GM12878 (cell line): ENCODE results near the gene RNU6-1. TPM values are rescaled to one million over a fixed set of nuclear protein-coding genes. Genes with fewer than 3 reads are reported as not detected.
A peak's percentile ranks its signal among the peaks of the same experiment; 100 is the strongest.

Experiments used
- BRCA1 ChIP-seq: IDR thresholded peaks from 2 replicates; pipeline ENCODE4 v1.6.1; 2011; ENCODE audit warnings: low read depth, low read length, improper control_type of control experiment
- CEBPZ ChIP-seq: fragments of 150-350 bp; IDR thresholded peaks from 2 replicates; pipeline ENCODE4 v1.6.1; 2016; ENCODE audit warnings: low read depth, low read length
- FOS ChIP-seq: IDR thresholded peaks from 3 replicates; pipeline ENCODE4 v1.6.1; 2011; ENCODE audit warnings: borderline replicate concordance; ENCODE audit not compliant: insufficient read length; ENCODE audit errors: extremely low read depth
- FOXM1 ChIP-seq: IDR thresholded peaks from 2 replicates; pipeline ENCODE4 v1.6.1; 2012; ENCODE audit warnings: low read depth, mild to moderate bottlenecking, inconsistent platforms, low read length, moderate library complexity
- IRF4 ChIP-seq: IDR thresholded peaks from 2 replicates; pipeline ENCODE4 v1.6.1; 2011; ENCODE audit warnings: low read depth, low read length
- MTA2 ChIP-seq: fragments of 450-650 bp; IDR thresholded peaks from 2 replicates; pipeline ENCODE4 v1.6.1; 2016; ENCODE audit warnings: low read depth, mild to moderate bottlenecking, moderate library complexity
- NR2F1 ChIP-seq: fragments of 450-650 bp; conservative IDR thresholded peaks from 2 replicates; pipeline ENCODE4 v1.6.1; 2017; ENCODE audit warnings: mild to moderate bottlenecking
- POLR2AphosphoS5 ChIP-seq: IDR thresholded peaks from 2 replicates; pipeline ENCODE4 v1.6.1; 2011; ENCODE audit warnings: mild to moderate bottlenecking, low read length, inconsistent platforms
- REST ChIP-seq: IDR thresholded peaks from 2 replicates; pipeline ENCODE4 v1.6.1; 2012; ENCODE audit warnings: mild to moderate bottlenecking, low read depth, low read length
- SP1 ChIP-seq: IDR thresholded peaks from one replicate; pipeline ENCODE4 v1.6.1; 2011; ENCODE audit warnings: low read depth, low read length
- TCF3 ChIP-seq: IDR thresholded peaks from 2 replicates; pipeline ENCODE4 v1.6.1; 2012; ENCODE audit warnings: low read depth, mild to moderate bottlenecking, low read length, borderline replicate concordance; ENCODE audit not compliant: insufficient read depth
- ZBED1 ChIP-seq: IDR thresholded peaks from 2 replicates; pipeline ENCODE4 v1.6.1; 2016; ENCODE audit warnings: borderline replicate concordance
- ZNF274 ChIP-seq: IDR thresholded peaks from one replicate; pipeline ENCODE4 v1.8.0; 2011; ENCODE audit not compliant: insufficient read length, insufficient read depth
- polyA plus RNA-seq, 11 experiments: library from polyadenylated mRNA; depleted of rRNA in 4 of 11; unstranded in 6 of 11; stranded (reverse) in 5 of 11; fragments of >200 nt; fragmentation: Nextera tagmentation in 4 of 11; fragmentation: Illumina TruSeq in 1 of 11; extraction: Ambion mirVana in 4 of 11; extraction: Trizol in 1 of 11; gene quantifications; 1 replicate in 1 of 11; 2 replicates in 10 of 11; pipeline versions ENCODE4 v1.2.1 to v1.2.3, GENCODE V29; 2011 to 2016; ENCODE audit warnings: inconsistent platforms in 2 of 11, missing spikeins in 2 of 11, low read depth in 1 of 11
- total RNA-seq, 4 experiments: library from RNA; depleted of rRNA in 3 of 4; stranded (reverse); fragments of >200 nt in 3 of 4; fragmentation: Illumina TruSeq in 1 of 4; extraction: Trizol in 1 of 4; gene quantifications; 2 replicates each; pipeline versions ENCODE4 v1.2.1 to v1.2.3, GENCODE V29; 2013 to 2021
- TF ChIP-seq, protein P1 (sequence below): fragments of 450-650 bp; IDR thresholded peaks from 2 replicates; pipeline ENCODE4 v1.6.1; 2017; ENCODE audit warnings: mild to moderate bottlenecking, moderate library complexity
- TF ChIP-seq, protein P2 (sequence below): fragments of 450-650 bp; formaldehyde crosslinking; IDR thresholded peaks from 2 replicates; pipeline ENCODE4 v1.4.0; 2022; ENCODE audit warnings: mild to moderate bottlenecking, moderate library complexity

Gene RNU6-1
- total and polyA plus RNA-seq, 10 of the 15 experiments (the other 5 are each of a cell fraction or from before 2014, with no cell fraction given): not detected

DNA sequence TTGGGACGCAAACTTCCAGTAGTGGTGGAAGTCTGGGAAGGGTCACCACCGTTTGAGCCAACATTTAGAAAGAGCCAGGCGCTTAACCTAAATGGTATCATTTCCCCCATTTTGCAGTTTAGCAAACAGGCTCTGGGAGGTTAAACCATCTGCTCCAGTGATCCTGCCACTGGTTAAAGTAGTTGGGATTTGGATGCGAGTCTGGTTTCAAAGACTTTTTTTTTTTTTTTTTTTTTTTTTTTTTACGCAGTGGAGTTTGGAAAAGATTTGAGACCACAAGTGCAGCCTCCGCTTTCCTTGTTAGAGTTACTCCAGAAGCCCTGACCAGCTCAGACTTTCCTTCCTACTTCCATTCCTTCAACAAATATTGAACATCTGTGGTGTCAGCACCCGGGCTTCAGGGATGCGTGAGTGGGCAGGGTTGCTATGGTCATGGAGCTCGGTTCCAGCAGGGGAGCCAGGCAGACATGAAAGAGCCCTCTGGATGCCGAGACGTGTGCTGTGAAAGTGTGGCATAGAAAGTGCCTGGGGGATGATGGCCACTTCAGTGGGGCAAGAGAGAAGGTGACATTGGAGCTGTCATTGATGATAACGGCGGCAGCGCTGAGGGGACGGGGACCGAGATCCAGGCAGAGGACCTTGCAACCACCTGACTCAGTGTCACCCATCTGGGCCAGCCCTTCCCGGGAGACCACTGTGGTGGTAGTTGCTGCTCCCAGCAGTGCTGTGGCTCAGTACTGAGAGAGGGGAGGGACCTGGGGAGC, 1.1 kb upstream of the RNU6-1 start (continued):
- TF ChIP-seq, protein P1, sequence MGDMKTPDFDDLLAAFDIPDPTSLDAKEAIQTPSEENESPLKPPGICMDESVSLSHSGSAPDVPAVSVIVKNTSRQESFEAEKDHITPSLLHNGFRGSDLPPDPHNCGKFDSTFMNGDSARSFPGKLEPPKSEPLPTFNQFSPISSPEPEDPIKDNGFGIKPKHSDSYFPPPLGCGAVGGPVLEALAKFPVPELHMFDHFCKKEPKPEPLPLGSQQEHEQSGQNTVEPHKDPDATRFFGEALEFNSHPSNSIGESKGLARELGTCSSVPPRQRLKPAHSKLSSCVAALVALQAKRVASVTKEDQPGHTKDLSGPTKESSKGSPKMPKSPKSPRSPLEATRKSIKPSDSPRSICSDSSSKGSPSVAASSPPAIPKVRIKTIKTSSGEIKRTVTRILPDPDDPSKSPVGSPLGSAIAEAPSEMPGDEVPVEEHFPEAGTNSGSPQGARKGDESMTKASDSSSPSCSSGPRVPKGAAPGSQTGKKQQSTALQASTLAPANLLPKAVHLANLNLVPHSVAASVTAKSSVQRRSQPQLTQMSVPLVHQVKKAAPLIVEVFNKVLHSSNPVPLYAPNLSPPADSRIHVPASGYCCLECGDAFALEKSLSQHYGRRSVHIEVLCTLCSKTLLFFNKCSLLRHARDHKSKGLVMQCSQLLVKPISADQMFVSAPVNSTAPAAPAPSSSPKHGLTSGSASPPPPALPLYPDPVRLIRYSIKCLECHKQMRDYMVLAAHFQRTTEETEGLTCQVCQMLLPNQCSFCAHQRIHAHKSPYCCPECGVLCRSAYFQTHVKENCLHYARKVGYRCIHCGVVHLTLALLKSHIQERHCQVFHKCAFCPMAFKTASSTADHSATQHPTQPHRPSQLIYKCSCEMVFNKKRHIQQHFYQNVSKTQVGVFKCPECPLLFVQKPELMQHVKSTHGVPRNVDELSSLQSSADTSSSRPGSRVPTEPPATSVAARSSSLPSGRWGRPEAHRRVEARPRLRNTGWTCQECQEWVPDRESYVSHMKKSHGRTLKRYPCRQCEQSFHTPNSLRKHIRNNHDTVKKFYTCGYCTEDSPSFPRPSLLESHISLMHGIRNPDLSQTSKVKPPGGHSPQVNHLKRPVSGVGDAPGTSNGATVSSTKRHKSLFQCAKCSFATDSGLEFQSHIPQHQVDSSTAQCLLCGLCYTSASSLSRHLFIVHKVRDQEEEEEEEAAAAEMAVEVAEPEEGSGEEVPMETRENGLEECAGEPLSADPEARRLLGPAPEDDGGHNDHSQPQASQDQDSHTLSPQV: no peak
- no peak for TF ChIP-seq ZBED1
- no peak for TF ChIP-seq ZNF274
- TF ChIP-seq IRF4: no peak
- no peak for TF ChIP-seq CEBPZ
- TF ChIP-seq POLR2AphosphoS5: peak; percentile 33; the same call in 1 of the 2 replicates
- no peak for TF ChIP-seq MTA2
- no peak for TF ChIP-seq SP1
- TF ChIP-seq TCF3: no peak
- no peak for TF ChIP-seq FOXM1
- no peak for TF ChIP-seq REST
- TF ChIP-seq BRCA1: no peak
- no peak for TF ChIP-seq FOS
- TF ChIP-seq, protein P2, sequence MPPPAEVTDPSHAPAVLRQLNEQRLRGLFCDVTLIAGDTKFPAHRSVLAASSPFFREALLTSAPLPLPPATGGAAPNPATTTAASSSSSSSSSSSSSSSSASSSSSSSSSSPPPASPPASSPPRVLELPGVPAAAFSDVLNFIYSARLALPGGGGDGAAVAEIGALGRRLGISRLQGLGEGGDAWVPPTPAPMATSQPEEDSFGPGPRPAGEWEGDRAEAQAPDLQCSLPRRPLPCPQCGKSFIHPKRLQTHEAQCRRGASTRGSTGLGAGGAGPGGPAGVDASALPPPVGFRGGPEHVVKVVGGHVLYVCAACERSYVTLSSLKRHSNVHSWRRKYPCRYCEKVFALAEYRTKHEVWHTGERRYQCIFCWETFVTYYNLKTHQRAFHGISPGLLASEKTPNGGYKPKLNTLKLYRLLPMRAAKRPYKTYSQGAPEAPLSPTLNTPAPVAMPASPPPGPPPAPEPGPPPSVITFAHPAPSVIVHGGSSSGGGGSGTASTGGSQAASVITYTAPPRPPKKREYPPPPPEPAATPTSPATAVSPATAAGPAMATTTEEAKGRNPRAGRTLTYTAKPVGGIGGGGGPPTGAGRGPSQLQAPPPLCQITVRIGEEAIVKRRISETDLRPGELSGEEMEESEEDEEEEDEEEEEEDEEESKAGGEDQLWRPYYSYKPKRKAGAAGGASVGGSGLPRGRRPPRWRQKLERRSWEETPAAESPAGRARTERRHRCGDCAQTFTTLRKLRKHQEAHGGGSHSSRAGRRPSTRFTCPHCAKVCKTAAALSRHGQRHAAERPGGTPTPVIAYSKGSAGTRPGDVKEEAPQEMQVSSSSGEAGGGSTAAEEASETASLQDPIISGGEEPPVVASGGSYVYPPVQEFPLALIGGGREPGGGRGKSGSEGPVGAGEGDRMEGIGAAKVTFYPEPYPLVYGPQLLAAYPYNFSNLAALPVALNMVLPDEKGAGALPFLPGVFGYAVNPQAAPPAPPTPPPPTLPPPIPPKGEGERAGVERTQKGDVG: no peak
- no peak for TF ChIP-seq NR2F1
